ENCODE results near the gene MACF1. TPM values are rescaled to one million over a fixed set of nuclear protein-coding genes. Genes with fewer than 3 reads are reported as not detected.

Gene MACF1
- total and polyA plus RNA-seq, 2 donors (not counting 1 experiment from before 2014, with no cell fraction given), result 64.1 to 159 TPM

DNA sequence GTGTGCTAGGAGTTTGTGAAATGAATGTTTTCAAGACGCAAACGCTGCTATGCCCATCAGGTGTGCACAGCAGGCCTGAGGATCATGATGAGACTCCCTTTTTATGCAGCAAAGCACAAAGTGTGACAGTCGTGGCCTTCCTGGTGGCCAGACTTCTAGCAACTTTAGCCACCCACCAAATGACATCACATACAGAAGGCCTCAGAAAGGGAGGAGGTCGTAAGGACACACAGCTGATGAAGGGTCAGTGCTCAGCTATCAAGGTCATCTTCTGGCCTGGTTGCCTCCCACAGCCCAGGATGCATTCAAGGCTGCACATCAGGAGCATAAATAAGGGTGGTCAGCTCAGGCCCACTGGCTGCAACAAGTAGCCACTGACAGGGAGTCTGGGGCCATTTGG lies 323.6 kb downstream of the MACF1 start:
- H3K27ac ChIP-seq (ENCODE audit: low read length in 2 of 2), result no peak overlapping the region
- POLR2A ChIA-PET, result interaction anchor here (0.6 to 0.7 kb wide), 2 partner anchors 203 to 1061 kb away, joined by 3 to 5 read pairs; no protein-coding TSS in a partner anchor
- CTCF ChIA-PET, result interaction anchor here (0.6 kb wide), 1 partner anchor 11 kb away, joined by 3 read pairs; no protein-coding TSS in a partner anchor
- Mint-ChIP-seq H3K27ac (no peak overlapping the region), H3K27me3 (no peaks in the 10 kb centered on the region), H3K9me3 (ENCODE audit: insufficient read depth) (no peaks in the 10 kb centered on the region), H3K4me3 (no peak overlapping the region), H3K4me1 (peaks cover 23% of the 10 kb centered on the region)
- H3K4me1 ChIP-seq (ENCODE audit: control insufficient read depth in 2 of 2, insufficient read depth in 2 of 2, low read length in 2 of 2), result peaks cover 30 to 39% of the 10 kb centered on the region in 2 donors
- TF ChIP-seq, protein P1, sequence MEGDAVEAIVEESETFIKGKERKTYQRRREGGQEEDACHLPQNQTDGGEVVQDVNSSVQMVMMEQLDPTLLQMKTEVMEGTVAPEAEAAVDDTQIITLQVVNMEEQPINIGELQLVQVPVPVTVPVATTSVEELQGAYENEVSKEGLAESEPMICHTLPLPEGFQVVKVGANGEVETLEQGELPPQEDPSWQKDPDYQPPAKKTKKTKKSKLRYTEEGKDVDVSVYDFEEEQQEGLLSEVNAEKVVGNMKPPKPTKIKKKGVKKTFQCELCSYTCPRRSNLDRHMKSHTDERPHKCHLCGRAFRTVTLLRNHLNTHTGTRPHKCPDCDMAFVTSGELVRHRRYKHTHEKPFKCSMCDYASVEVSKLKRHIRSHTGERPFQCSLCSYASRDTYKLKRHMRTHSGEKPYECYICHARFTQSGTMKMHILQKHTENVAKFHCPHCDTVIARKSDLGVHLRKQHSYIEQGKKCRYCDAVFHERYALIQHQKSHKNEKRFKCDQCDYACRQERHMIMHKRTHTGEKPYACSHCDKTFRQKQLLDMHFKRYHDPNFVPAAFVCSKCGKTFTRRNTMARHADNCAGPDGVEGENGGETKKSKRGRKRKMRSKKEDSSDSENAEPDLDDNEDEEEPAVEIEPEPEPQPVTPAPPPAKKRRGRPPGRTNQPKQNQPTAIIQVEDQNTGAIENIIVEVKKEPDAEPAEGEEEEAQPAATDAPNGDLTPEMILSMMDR (IDR thresholded peaks at IDR 0.05), result no peak
- no peak for TF ChIP-seq EZH2 (IDR thresholded peaks at IDR 0.05; ENCODE audit: borderline replicate concordance, insufficient read depth, low read depth, low read length, poor library complexity, severe bottlenecking)
- H3K9ac ChIP-seq (ENCODE audit: low read length), result no peak overlapping the region
- no peaks in the 10 kb centered on the region for H3K9me3 ChIP-seq (ENCODE audit: control extremely low read depth in 1 of 3, control insufficient read depth in 2 of 3, insufficient read depth in 1 of 3, low read length in 2 of 3)
- no peaks in the 10 kb centered on the region for H3K27me3 ChIP-seq (replicated peaks in 1 of 4; ENCODE audit: control extremely low read depth in 1 of 4, control insufficient read depth in 3 of 4, insufficient read depth in 4 of 4, low read length in 3 of 4)
- H3K36me3 ChIP-seq (replicated peaks in 1 of 2; ENCODE audit: control extremely low read depth in 1 of 2, control insufficient read depth in 1 of 2, extremely low read depth in 1 of 2, insufficient read depth in 2 of 2, low read length in 1 of 2), result peaks cover 0 to 19% of the 10 kb centered on the region in 2 experiments
- no peak overlapping the region for H3K4me3 ChIP-seq (ENCODE audit: control extremely low read depth in 1 of 5, extremely low read depth in 1 of 5, insufficient read depth in 1 of 5, low read depth in 2 of 5, low read length in 4 of 5)
- no peaks in the 10 kb centered on the region for H3K79me2 ChIP-seq (ENCODE audit: control insufficient read depth, insufficient read depth, low read length)
- H3K4me2 ChIP-seq (replicated peaks; ENCODE audit: low read depth, low read length, poor library complexity, severe bottlenecking), result no peak overlapping the region
- intact Hi-C loops (cut with micrococcal nuclease), result loop anchor here (5.0 kb wide), 2 partner anchors 36 to 121 kb away; partner anchors contain the start of gene BMP8A
- H4K20me1 ChIP-seq (ENCODE audit: control insufficient read depth, insufficient read depth, low read length, poor library complexity, severe bottlenecking), result no peaks in the 10 kb centered on the region
- WGBS (ENCODE audit: insufficient coverage), result 96% methylated on average over 4 of the region's 4 CpGs
- DNase-seq, result no peak
- no peak for ATAC-seq (ENCODE audit: low read depth)
- no peak overlapping the region for H2AFZ ChIP-seq (ENCODE audit: insufficient read depth, low read depth, low read length, poor library complexity, severe bottlenecking)

DNA sequence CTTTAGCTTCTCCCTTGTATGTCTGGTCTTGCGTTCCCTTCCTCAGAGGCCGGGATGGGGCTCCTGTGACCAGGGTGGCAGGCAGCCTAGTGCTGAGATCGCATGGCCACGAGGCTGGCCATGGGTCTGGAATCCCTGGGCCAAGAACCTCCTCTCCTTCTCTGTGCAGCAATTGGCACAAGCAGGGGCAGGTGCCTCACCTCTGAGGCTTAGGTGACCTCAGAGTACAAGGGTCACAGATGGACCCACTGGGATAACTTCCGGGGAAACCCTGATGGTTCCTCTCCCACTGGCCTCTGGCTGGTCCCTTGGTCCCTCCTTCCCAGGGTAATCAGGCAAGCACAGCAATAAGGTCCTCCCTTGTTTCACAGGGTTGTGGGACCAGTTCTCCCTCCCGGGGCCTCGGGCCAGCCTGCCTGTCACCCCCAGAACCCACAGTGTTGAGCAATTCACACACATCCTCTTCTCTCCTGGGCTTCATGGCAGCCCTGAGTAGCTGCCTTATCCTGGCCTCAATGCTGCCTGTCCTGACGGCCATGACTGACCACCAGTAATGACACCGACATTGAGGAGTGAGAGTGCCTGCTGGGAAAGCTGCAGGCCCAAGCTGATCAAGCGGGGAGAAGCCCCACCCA lies 325.5 kb downstream of the MACF1 start:
- TF ChIP-seq, protein P1 (IDR thresholded peaks at IDR 0.05), result no peak
- no peak for TF ChIP-seq EZH2 (IDR thresholded peaks at IDR 0.05; ENCODE audit: borderline replicate concordance, insufficient read depth, low read depth, low read length, poor library complexity, severe bottlenecking)
- Mint-ChIP-seq H3K9me3 (ENCODE audit: insufficient read depth) (no peaks in the 10 kb centered on the region), H3K4me1 (peaks cover 10% of the 10 kb centered on the region), H3K27me3 (no peaks in the 10 kb centered on the region), H3K4me3 (no peak overlapping the region), H3K27ac (no peak overlapping the region)
- peaks cover 0 to 19% of the 10 kb centered on the region in 2 experiments for H3K36me3 ChIP-seq (replicated peaks in 1 of 2; ENCODE audit: control extremely low read depth in 1 of 2, control insufficient read depth in 1 of 2, extremely low read depth in 1 of 2, insufficient read depth in 2 of 2, low read length in 1 of 2)
- CTCF ChIA-PET, result interaction anchor here (2.4 kb wide), 1 partner anchor 9 kb away, joined by 7 read pairs; no protein-coding TSS in a partner anchor
- POLR2A ChIA-PET, result no interaction called here
- H4K20me1 ChIP-seq (ENCODE audit: control insufficient read depth, insufficient read depth, low read length, poor library complexity, severe bottlenecking), result no peaks in the 10 kb centered on the region
- no peak overlapping the region for H3K4me3 ChIP-seq (ENCODE audit: control extremely low read depth in 1 of 5, extremely low read depth in 1 of 5, insufficient read depth in 1 of 5, low read depth in 2 of 5, low read length in 4 of 5)
- intact Hi-C loops (cut with micrococcal nuclease), result loop anchor here (5.0 to 10.0 kb wide), 4 partner anchors 38 to 265 kb away; partner anchors contain the start of gene BMP8A
- no peak overlapping the region for H3K9ac ChIP-seq (ENCODE audit: low read length)
- no peaks in the 10 kb centered on the region for H3K9me3 ChIP-seq (ENCODE audit: control extremely low read depth in 1 of 3, control insufficient read depth in 2 of 3, insufficient read depth in 1 of 3, low read length in 2 of 3)
- no peak overlapping the region for H3K4me2 ChIP-seq (replicated peaks; ENCODE audit: low read depth, low read length, poor library complexity, severe bottlenecking)
- no peak overlapping the region for H2AFZ ChIP-seq (ENCODE audit: insufficient read depth, low read depth, low read length, poor library complexity, severe bottlenecking)
- no peaks in the 10 kb centered on the region for H3K27me3 ChIP-seq (replicated peaks in 1 of 4; ENCODE audit: control extremely low read depth in 1 of 4, control insufficient read depth in 3 of 4, insufficient read depth in 4 of 4, low read length in 3 of 4)
- WGBS (ENCODE audit: insufficient coverage), result 94% methylated on average over 9 of the region's 10 CpGs
- no peak overlapping the region for H3K27ac ChIP-seq (ENCODE audit: low read length in 2 of 2)
- DNase-seq (no peak), ATAC-seq (ENCODE audit: low read depth) (no peak)
- peaks cover 15 to 19% of the 10 kb centered on the region in 2 donors for H3K4me1 ChIP-seq (ENCODE audit: control insufficient read depth in 2 of 2, insufficient read depth in 2 of 2, low read length in 2 of 2)
- H3K79me2 ChIP-seq (ENCODE audit: control insufficient read depth, insufficient read depth, low read length), result no peaks in the 10 kb centered on the region
